SK-N-SH (cell line): ENCODE measurements around the gene LRRC10B. TPM values are rescaled to one million over a fixed set of nuclear protein-coding genes. Genes with fewer than 3 reads are reported as not detected.
"Not testable (repeated sequence)": the region's sequence is repeated elsewhere in the genome, so short reads cannot be mapped to it uniquely, and the experiment has no call there.

ENCODE experiments used
- CTCF ChIA-PET: fragments of 300-600, 350-600 bp; formaldehyde crosslinking; extraction: SDS; loops from one replicate; lab custom pipeline; 2021; lab: Yijun Ruan, JAX
- POLR2A ChIA-PET: fragments of 350-600 bp; sonication (Branson Sonifier 250); formaldehyde crosslinking; extraction: SDS; loops from one replicate; lab custom pipeline; 2020; ENCODE audit warnings: antibody characterized with exemption, inconsistent platforms; lab: Yijun Ruan, JAX
- DNase-seq: peaks from one replicate; pipeline ENCODE4 v3.0.0; 2012
- H2AFZ ChIP-seq: fragments of 200-600 bp; sonication (generic); 2 replicates; pipeline ENCODE4 v1.8.1; 2016; ENCODE audit warnings: antibody characterized with exemption, mild to moderate bottlenecking, low read depth
- H3F3A ChIP-seq: fragments of 200-600 bp; sonication (generic); replicated peaks from 2 replicates; pipeline ENCODE3; 2016; ENCODE audit warnings: antibody characterized with exemption, mild to moderate bottlenecking; ENCODE audit not compliant: insufficient read depth
- H3K27ac ChIP-seq, 2 experiments: fragments of 200-500 bp in 1 of 2; fragments of 200-600 bp in 1 of 2; sonication (Bioruptor generic) in 1 of 2; sonication (generic), shearing (Covaris generic) in 1 of 2; 2 replicates each; pipeline versions ENCODE4 v1.5.1 to v1.6.1; 2014 to 2016; ENCODE audit warnings: low read depth in 2 of 2, inconsistent platforms in 1 of 2, low read length in 1 of 2, mild to moderate bottlenecking in 1 of 2, mixed read lengths in 1 of 2
- H3K27me3 ChIP-seq: fragments of 200-600 bp; sonication (generic), shearing (Covaris generic); 2 replicates; pipeline ENCODE4 v1.6.1; 2016; ENCODE audit warnings: mixed run types; ENCODE audit not compliant: insufficient read depth
- H3K36me3 ChIP-seq, 2 experiments: fragments of 200-500 bp in 1 of 2; fragments of 200-600 bp in 1 of 2; sonication (Bioruptor generic) in 1 of 2; sonication (generic) in 1 of 2; replicated peaks in 1 of 2; 2 replicates each; pipeline versions ENCODE3 to v1.5.1; 2014 to 2016; ENCODE audit warnings: low read length in 1 of 2, mild to moderate bottlenecking in 1 of 2; ENCODE audit not compliant: insufficient read depth in 2 of 2, control insufficient read depth in 1 of 2
- H3K4me1 ChIP-seq, 2 experiments: fragments of 200-500 bp in 1 of 2; fragments of 200-600 bp in 1 of 2; sonication (Bioruptor generic) in 1 of 2; sonication (generic), shearing (Covaris generic) in 1 of 2; 2 replicates each; pipeline versions ENCODE4 v1.5.1 to v1.6.1; 2014 to 2016; ENCODE audit warnings: low read depth in 1 of 2, low read length in 1 of 2, mixed run types in 1 of 2; ENCODE audit not compliant: insufficient read depth in 2 of 2, control insufficient read depth in 1 of 2
- H3K4me2 ChIP-seq: fragments of 200-600 bp; sonication (generic), shearing (Covaris generic); 2 replicates; pipeline ENCODE4 v1.6.1; 2017; ENCODE audit warnings: mixed run types
- H3K4me3 ChIP-seq, 2 experiments: fragments of 200-500 bp in 1 of 2; fragments of 200-600 bp in 1 of 2; sonication (Bioruptor generic) in 1 of 2; sonication (generic), shearing (Covaris generic) in 1 of 2; 2 replicates each; pipeline versions ENCODE4 v1.5.1 to v1.8.1; 2014 to 2016; ENCODE audit warnings: low read depth in 2 of 2, inconsistent platforms in 1 of 2, low read length in 1 of 2, mild to moderate bottlenecking in 1 of 2, mixed read lengths in 1 of 2, moderate library complexity in 1 of 2
- H3K79me2 ChIP-seq: fragments of 200-600 bp; sonication (generic); 2 replicates; pipeline ENCODE4 v1.8.1; 2017; ENCODE audit warnings: mild to moderate bottlenecking; ENCODE audit not compliant: insufficient read depth
- H3K9ac ChIP-seq: fragments of 200-600 bp; sonication (generic); 2 replicates; pipeline ENCODE4 v1.6.1; 2017; ENCODE audit warnings: mixed run types
- H3K9me2 ChIP-seq: fragments of 200-600 bp; sonication (generic); 2 replicates; pipeline ENCODE4 v1.6.1; 2017; ENCODE audit warnings: mixed run types
- H3K9me3 ChIP-seq: fragments of 200-600 bp; sonication (generic); 2 replicates; pipeline ENCODE4 v1.6.1; 2017; ENCODE audit warnings: mixed run types, mild to moderate bottlenecking, moderate library complexity
- H4K20me1 ChIP-seq: fragments of 200-600 bp; sonication (generic); 2 replicates; pipeline ENCODE4 v1.6.1; 2017; ENCODE audit warnings: mild to moderate bottlenecking, mixed run types; ENCODE audit not compliant: insufficient read depth
- CHD2 ChIP-seq: fragments of 150-350 bp; IDR thresholded peaks from 2 replicates; pipeline ENCODE4 v1.6.1; 2018; ENCODE audit warnings: low read length; ENCODE audit not compliant: partially characterized antibody
- FOXJ3 ChIP-seq: sonication (generic); formaldehyde crosslinking; IDR thresholded peaks from 2 replicates; pipeline ENCODE4 v1.5.1; 2020; ENCODE audit warnings: mild to moderate bottlenecking, missing genetic modification reagents
- FOXM1 ChIP-seq: IDR thresholded peaks from 2 replicates; pipeline ENCODE4 v1.4.0; 2012; ENCODE audit warnings: low read depth, mild to moderate bottlenecking
- MEF2A ChIP-seq: IDR thresholded peaks from 2 replicates; pipeline ENCODE4 v1.4.0; 2012; ENCODE audit warnings: low read depth, borderline replicate concordance
- MXI1 ChIP-seq: IDR thresholded peaks from 2 replicates; pipeline ENCODE4 v1.6.1; 2012; ENCODE audit warnings: mild to moderate bottlenecking, low read depth, low read length, improper control_type of control experiment
- POLR2AphosphoS5 ChIP-seq: IDR thresholded peaks from 2 replicates; pipeline ENCODE4 v1.6.1; 2012; ENCODE audit warnings: low read depth, low read length
- RAD21 ChIP-seq: IDR thresholded peaks from 2 replicates; pipeline ENCODE4 v1.6.1; 2012; ENCODE audit warnings: mild to moderate bottlenecking, low read length
- RCOR1 ChIP-seq: fragments of 150-350 bp; IDR thresholded peaks from 2 replicates; pipeline ENCODE4 v1.6.1; 2017; ENCODE audit warnings: antibody characterized with exemption, low read length
- RFX5 ChIP-seq: IDR thresholded peaks from 2 replicates; pipeline ENCODE4 v1.6.1; 2012; ENCODE audit warnings: mild to moderate bottlenecking, improper control_type of control experiment, low read length
- RXRA ChIP-seq: IDR thresholded peaks from 2 replicates; pipeline ENCODE4 v1.4.0; 2012; ENCODE audit warnings: low read depth, mild to moderate bottlenecking, borderline replicate concordance
- SIN3A ChIP-seq: IDR thresholded peaks from 2 replicates; pipeline ENCODE4 v1.6.1; 2012; ENCODE audit warnings: low read depth, mild to moderate bottlenecking, low read length, moderate library complexity, borderline replicate concordance
- TAF1 ChIP-seq: IDR thresholded peaks from 2 replicates; pipeline ENCODE4 v1.6.1; 2012; ENCODE audit warnings: low read depth, mild to moderate bottlenecking, low read length, moderate library complexity, borderline replicate concordance
- TEAD4 ChIP-seq: IDR thresholded peaks from 2 replicates; pipeline ENCODE4 v1.4.0; 2012; ENCODE audit warnings: mild to moderate bottlenecking, borderline replicate concordance; ENCODE audit not compliant: insufficient read depth
- WGBS: methylation state at CpG from one replicate; pipeline ENCODE4 v1.1.6; 2017; ENCODE audit warnings: low lambda C conversion rate; 5-methylcytosine and 5-hydroxymethylcytosine counted together
- polyA plus RNA-seq, 3 experiments: library from polyadenylated mRNA; depleted of rRNA; stranded (reverse); fragments of >200 nt; gene quantifications; 2 replicates each; pipeline ENCODE4 v1.2.3, GENCODE V29; 2012
- TF ChIP-seq, protein P1 (sequence below): fragments of 150-350 bp; IDR thresholded peaks from 2 replicates; pipeline ENCODE4 v1.6.1; 2017; ENCODE audit warnings: antibody characterized with exemption, low read length, low read depth, borderline replicate concordance
- TF ChIP-seq, protein P2 (sequence below): IDR thresholded peaks from 2 replicates; pipeline ENCODE4; 2012
- TF ChIP-seq, protein P3 (sequence below): fragments of 200-600 bp; sonication (generic); IDR thresholded peaks from 2 replicates; pipeline ENCODE4 v1.6.1; 2017; ENCODE audit warnings: antibody characterized with exemption, mild to moderate bottlenecking, moderate library complexity
- TF ChIP-seq, protein P4 (sequence below): IDR thresholded peaks from 2 replicates; pipeline ENCODE4 v1.4.0; 2012; ENCODE audit warnings: low read depth, borderline replicate concordance
- TF ChIP-seq, protein P5 (sequence below): IDR thresholded peaks from 2 replicates; pipeline ENCODE4 v1.4.0; 2012; ENCODE audit warnings: low read depth, borderline replicate concordance

Gene LRRC10B
- polyA plus RNA-seq, 1 of the 3 experiments (the other 2 are of a cell fraction): not detected

DNA sequence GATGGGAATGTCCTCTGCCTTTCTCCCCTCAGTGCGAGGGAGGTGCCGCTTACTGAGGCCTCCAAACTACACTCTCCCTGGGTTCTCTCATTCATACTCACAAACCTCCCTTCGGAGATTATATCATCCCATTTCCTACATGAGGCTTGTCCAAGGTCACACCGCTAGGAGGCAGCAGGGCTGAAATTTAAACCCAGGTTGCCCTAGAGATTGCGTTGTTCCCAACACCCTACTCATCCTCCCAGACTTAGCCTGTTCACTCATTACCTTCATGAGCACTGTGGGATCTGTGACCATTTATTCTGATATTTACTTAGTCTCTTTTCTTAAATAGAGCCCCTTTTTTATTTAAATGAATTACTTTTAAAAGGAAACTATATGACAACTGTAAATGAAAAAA lies 47.6 kb upstream of the LRRC10B start:
- CTCF ChIA-PET: interaction anchor here (1.2 to 1.7 kb wide), 5 partner anchors 15 to 56 kb away, joined by 4 to 7 read pairs (median 5); no protein-coding TSS in a partner anchor
- Histone ChIP-seq H3K4me1 (peaks cover 3 to 12% of the 10 kb centered on the region in 2 experiments; a peak in 2 of 4 replicates), H3K79me2 (no peaks in the 10 kb centered on the region), H3K36me3 (no peaks in the 10 kb centered on the region), H3K9me3 (no peaks in the 10 kb centered on the region)
- POLR2A ChIA-PET: interaction anchor here (1.4 kb wide), 1 partner anchor 9 kb away, joined by 4 read pairs; no protein-coding TSS in a partner anchor
- no peak for DNase-seq
- 92% methylated on average over 5 of the region's 5 CpGs for WGBS
- TF ChIP-seq MXI1: no peak
- TF ChIP-seq TAF1: no peak
- no peak for TF ChIP-seq TEAD4
- TF ChIP-seq, protein P1, sequence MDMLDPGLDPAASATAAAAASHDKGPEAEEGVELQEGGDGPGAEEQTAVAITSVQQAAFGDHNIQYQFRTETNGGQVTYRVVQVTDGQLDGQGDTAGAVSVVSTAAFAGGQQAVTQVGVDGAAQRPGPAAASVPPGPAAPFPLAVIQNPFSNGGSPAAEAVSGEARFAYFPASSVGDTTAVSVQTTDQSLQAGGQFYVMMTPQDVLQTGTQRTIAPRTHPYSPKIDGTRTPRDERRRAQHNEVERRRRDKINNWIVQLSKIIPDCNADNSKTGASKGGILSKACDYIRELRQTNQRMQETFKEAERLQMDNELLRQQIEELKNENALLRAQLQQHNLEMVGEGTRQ: no peak
- TF ChIP-seq RCOR1: no peak
- no peak for TF ChIP-seq POLR2AphosphoS5
- TF ChIP-seq, protein P2, sequence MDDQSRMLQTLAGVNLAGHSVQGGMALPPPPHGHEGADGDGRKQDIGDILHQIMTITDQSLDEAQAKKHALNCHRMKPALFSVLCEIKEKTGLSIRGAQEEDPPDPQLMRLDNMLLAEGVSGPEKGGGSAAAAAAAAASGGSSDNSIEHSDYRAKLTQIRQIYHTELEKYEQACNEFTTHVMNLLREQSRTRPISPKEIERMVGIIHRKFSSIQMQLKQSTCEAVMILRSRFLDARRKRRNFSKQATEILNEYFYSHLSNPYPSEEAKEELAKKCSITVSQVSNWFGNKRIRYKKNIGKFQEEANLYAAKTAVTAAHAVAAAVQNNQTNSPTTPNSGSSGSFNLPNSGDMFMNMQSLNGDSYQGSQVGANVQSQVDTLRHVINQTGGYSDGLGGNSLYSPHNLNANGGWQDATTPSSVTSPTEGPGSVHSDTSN: no peak
- TF ChIP-seq SIN3A: no peak
- no peak for TF ChIP-seq CHD2
- TF ChIP-seq FOXM1: no peak
- TF ChIP-seq RAD21: no peak
- TF ChIP-seq, protein P3, sequence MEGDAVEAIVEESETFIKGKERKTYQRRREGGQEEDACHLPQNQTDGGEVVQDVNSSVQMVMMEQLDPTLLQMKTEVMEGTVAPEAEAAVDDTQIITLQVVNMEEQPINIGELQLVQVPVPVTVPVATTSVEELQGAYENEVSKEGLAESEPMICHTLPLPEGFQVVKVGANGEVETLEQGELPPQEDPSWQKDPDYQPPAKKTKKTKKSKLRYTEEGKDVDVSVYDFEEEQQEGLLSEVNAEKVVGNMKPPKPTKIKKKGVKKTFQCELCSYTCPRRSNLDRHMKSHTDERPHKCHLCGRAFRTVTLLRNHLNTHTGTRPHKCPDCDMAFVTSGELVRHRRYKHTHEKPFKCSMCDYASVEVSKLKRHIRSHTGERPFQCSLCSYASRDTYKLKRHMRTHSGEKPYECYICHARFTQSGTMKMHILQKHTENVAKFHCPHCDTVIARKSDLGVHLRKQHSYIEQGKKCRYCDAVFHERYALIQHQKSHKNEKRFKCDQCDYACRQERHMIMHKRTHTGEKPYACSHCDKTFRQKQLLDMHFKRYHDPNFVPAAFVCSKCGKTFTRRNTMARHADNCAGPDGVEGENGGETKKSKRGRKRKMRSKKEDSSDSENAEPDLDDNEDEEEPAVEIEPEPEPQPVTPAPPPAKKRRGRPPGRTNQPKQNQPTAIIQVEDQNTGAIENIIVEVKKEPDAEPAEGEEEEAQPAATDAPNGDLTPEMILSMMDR: no peak
- no peak for TF ChIP-seq RFX5
- TF ChIP-seq, protein P4, sequence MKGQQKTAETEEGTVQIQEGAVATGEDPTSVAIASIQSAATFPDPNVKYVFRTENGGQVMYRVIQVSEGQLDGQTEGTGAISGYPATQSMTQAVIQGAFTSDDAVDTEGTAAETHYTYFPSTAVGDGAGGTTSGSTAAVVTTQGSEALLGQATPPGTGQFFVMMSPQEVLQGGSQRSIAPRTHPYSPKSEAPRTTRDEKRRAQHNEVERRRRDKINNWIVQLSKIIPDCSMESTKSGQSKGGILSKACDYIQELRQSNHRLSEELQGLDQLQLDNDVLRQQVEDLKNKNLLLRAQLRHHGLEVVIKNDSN: no peak
- TF ChIP-seq FOXJ3: no peak
- no peak for TF ChIP-seq RXRA
- TF ChIP-seq MEF2A: no peak
- TF ChIP-seq, protein P5, sequence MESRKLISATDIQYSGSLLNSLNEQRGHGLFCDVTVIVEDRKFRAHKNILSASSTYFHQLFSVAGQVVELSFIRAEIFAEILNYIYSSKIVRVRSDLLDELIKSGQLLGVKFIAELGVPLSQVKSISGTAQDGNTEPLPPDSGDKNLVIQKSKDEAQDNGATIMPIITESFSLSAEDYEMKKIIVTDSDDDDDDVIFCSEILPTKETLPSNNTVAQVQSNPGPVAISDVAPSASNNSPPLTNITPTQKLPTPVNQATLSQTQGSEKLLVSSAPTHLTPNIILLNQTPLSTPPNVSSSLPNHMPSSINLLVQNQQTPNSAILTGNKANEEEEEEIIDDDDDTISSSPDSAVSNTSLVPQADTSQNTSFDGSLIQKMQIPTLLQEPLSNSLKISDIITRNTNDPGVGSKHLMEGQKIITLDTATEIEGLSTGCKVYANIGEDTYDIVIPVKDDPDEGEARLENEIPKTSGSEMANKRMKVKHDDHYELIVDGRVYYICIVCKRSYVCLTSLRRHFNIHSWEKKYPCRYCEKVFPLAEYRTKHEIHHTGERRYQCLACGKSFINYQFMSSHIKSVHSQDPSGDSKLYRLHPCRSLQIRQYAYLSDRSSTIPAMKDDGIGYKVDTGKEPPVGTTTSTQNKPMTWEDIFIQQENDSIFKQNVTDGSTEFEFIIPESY: no peak
- TF ChIP-seq, all 33 proteins: peak for 0
- Histone ChIP-seq H2AFZ (no peak overlapping the region), H3K4me3 (no peak overlapping the region), H3K27me3 (no peaks in the 10 kb centered on the region), H3K4me2 (no peak overlapping the region), H3K9me2 (no peaks in the 10 kb centered on the region), H3F3A (no peaks in the 10 kb centered on the region), H4K20me1 (no peaks in the 10 kb centered on the region), H3K27ac (peak overlapping the region in 1 of 2 experiments; percentile 29; a peak in 1 of 4 replicates), H3K9ac (no peak overlapping the region)

DNA sequence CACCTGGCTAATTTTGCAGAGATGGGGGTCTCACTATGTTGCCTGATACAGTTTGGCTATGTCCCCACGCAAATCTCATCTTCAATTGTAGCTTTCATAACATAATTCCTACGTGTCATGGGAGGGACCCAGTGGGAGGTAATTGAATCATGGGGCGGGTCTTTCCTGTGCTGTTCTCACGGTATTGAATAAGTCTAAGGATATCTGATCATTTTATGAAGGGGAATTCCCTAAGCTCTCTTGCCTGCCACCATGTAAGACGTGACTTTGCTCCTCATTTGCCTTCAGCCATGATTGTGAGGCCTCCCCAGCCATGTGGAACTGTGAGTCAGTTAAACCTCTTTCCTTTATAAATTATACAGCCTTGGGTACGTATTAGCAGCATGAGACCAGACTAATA lies 40.9 kb upstream of the LRRC10B start:
- H3K27ac ChIP-seq, H3K9me3 ChIP-seq, H2AFZ ChIP-seq, H3K4me3 ChIP-seq, POLR2A ChIA-PET, H3K79me2 ChIP-seq, DNase-seq, H4K20me1 ChIP-seq, H3K36me3 ChIP-seq, H3K27me3 ChIP-seq, H3K9me2 ChIP-seq, H3K4me2 ChIP-seq, H3K4me1 ChIP-seq, H3F3A ChIP-seq, H3K9ac ChIP-seq: not testable (repeated sequence)
- CTCF ChIA-PET: interaction anchor here (1.4 to 3.0 kb wide), 3 partner anchors 10 to 171 kb away, joined by 7 to 22 read pairs (median 12); no protein-coding TSS in a partner anchor
- WGBS: 90% methylated on average over 6 of the region's 6 CpGs
